HG03060 (cell line): ENCODE measurements around the gene ANLN.

Source experiments
- ATAC-seq: cut with Tn5 transposase; IDR thresholded peaks from one replicate; pipeline ENCODE4 v1.9.1; 2021; ENCODE audit warnings: low read depth, moderate number of reproducible peaks; ENCODE audit not compliant: unreplicated experiment

Gene ANLN

DNA sequence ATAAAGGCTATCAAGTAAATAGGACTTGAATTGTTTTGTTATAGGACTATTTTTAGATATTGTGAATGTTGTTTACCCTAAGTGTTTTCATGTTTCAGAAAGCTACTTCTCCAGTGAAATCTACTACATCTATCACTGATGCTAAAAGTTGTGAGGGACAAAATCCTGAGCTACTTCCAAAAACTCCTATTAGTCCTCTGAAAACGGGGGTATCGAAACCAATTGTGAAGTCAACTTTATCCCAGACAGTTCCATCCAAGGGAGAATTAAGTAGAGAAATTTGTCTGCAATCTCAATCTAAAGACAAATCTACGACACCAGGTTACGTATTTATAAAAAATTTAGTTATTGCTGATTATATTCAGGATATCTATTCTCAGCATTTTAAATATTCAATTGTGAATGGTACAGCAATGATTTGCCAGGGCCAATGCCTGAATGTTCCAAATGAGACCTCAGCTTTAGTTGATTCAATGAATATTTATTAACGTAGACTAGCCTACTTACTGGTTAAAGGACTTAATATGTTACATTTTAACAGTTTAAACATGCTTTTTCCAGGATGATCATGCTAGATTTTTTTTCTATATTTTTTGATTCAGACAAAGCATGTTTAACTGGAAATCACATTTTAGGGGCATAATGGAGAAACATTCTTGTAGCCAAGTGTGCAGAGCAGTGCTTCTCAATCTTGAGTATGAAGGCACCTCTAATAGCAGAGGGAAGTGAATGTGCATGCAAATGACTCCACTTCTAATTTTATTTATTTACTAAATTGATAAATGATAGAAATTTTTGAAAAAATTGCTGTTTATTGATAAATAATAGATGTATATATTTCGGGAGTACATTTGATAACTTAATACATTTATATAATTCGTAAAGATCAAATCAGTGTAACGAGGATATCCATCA is 18.2 kb downstream of the ANLN start:
- no peak for ATAC-seq

DNA sequence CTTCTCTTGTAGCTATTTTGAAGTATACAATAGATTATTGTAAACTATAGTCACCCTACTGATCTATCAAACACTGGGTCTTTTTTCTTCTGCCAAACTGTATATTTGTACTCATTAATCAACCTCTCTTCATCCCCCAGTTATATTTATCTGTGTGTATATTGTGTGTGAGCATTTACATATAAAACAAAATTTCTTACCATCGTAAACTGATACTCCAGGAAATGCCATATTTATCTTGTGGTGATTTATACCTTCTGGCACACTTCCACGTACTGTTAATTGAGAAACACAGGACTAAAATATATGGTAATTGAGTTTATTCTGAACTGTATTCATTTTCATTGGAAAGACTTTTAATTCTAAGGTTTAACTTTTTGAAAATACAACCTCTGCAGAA is 18.9 kb downstream of the ANLN start:
- ATAC-seq: no peak

DNA sequence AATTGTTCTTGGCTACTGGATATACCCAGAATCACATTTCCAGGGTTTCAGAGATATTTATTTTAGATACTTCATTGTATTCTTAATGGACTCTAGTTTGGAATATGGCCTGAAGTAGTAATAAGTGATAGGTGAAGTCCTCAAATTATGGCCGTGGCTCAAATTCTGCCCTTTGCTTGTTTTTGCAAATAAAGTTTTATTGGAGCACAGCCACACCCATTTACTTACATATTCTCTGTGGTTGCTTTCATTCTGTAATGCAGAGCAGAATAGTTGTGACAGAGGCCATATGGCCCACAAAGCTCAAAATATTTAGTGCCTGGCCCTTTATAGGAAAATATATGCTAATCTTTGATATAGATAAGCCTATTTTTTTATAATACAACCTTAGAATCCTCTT is 19.5 kb downstream of the ANLN start:
- no peak for ATAC-seq

DNA sequence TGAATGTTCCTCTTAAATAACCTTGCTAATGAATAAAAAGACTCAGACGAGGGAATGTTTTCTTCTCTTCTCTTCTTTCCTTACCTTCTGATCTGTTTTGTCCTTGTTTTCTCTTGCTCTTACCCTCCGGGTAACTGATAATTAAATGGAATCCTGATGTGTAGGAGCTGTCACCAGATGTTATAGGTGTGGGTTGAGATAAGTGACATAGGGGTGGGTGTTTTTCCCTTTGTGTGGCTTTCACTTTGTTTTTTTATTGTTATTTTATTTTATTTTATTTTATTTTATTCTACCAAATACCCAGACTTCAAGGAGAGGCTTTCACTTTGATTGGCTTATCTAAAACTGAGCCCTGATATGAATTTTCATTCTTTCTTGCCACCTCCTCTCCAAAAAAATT is 25.5 kb downstream of the ANLN start:
- ATAC-seq: no peak

DNA sequence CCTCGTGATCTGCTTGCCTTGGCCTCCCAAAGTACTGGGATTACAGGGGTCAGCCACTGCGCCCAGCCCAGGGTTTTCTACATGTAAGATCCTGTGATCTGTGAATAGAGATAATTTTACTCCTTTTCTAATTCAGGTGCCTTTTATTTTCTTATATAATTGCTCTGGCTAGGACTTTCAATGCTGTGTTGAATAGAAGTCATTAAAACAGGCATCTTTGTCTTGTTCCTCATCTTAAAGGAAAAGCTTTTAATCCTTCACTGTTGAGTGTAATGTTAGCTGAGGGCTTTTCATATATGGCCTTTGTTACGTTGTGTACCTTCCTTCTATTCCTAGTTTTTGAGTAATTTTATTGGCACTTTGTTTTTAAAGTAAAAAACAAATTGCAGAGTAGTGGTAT is 26.6 kb downstream of the ANLN start:
- ATAC-seq: no peak

DNA sequence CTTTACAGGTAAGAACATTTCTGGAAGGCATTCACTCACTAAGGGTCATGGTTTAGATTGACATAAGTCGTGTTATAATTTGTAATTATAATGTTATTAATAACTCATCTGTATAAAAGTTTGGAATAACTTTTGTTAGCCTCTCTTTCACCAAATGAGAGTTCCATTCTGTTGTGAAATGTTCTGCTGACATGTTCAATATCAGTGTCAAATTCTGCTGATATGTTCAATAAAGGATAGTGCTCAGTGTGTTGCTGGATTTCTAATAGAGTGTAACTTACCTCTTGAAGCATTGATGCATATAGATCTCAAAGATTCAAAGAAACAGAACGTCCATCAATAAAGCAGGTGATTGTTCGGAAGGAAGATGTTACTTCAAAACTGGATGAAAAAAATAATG is 30.6 kb downstream of the ANLN start:
- ATAC-seq: no peak

DNA sequence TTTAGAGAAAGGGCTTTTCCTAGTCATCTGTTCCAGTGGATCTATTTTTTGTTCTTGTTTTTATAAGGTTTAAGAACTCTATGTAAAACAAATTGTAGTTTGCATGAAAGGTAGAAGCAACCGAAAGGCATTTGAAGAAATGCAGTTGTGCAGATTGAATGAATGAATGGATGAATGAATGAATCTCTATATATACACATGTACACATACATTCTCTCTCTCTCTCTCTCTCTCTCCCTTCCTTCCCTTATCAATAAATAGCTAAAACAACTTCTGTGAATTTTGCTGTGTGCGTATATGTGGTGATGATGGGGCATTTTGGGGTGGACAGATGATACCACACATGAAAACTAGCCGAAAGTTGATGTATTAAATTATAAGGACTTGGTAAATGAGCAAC is 32.4 kb downstream of the ANLN start:
- ATAC-seq: no peak

DNA sequence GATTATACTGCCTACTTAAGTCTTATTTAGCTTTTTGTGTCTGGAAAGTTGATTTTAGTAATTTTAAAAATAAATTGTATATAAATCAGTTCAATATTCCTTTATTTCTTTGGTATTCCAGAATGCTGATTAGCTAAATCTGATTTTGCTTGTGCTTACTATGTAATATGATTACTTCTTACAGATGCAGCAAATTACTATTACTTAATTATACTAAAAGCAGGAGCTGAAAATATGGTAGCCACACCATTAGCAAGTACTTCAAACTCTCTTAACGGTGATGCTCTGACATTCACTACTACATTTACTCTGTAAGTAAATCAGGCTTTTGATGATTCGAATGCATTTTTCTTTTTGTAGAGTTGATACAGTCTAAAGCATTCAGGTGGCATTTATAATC is 34.0 kb downstream of the ANLN start:
- ATAC-seq: no peak

DNA sequence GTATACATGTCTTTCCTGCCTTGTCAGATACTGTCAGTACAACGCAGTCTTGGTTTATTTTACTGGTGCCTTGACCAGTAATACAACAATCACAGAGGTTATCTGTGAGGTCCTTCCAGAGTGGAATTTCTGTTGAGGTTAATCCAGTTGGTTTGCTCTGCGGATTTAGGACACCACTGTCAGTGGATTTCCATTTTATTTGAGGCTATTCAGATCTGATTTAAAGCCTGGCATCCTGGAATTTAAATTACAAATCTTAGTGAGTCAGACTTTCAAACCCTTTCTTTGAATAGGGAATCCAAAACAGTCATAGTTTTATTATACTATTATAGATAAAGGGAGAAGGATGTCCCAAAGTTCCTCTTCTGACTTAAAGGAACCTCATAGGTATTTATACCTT is 40.5 kb downstream of the ANLN start:
- ATAC-seq: no peak

DNA sequence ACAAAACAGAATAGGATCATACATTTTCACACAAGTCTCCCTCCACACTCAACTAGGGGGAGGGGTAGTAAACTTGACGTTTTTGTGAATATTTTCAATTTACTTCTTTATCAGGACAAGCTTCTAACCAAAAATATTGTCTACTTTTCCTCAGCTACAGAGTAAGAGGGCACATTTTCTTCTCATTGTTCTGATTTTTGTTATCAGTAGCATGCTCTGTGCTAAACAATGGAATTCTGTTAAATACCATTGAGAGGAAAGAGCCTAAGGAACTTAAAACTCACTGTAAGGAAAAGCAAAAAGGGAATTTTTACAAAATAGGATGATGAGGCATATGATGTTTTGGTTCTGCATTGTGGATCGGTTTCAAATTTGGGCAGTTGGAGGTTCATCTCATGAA is 41.2 kb downstream of the ANLN start:
- ATAC-seq: no peak

DNA sequence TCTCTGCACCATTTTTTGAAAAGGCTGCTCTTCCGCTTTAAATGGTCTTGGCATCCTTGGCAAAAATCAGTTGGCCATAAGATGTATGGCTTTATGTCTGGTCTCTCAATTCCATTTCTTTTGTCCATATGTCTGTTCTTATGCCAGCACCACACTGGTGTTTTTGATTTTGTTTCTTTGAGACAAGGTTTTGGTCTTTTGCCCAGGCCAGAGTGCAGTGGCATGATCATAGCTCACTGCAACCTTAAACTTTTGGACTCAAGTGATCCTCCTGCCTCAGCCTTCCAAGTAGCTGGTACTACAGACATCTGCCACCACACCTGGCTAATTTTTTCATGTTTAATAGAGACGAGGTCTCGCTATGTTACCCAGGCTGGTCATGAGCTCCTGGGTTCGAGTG is 48.5 kb downstream of the ANLN start:
- no peak for ATAC-seq

DNA sequence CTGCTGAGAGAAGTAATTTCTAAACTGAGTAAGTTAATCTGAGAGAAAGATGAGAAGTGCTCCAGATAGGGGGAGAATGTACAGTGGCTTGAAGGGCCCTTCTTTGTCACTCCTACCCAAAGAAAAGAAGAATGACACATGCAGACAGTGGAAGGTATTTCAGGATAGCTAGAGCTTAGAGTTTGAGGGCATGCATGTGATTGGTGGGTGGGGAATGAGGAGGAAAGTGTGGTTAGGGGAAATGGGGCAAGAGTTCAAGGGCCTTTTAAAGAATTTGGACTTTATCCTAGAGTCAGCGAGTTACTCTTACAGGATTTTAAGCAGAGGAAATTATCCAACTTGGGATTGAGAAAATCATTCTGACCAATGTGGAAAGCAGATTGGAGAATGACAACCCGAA is 50.0 kb downstream of the ANLN start:
- ATAC-seq: no peak

DNA sequence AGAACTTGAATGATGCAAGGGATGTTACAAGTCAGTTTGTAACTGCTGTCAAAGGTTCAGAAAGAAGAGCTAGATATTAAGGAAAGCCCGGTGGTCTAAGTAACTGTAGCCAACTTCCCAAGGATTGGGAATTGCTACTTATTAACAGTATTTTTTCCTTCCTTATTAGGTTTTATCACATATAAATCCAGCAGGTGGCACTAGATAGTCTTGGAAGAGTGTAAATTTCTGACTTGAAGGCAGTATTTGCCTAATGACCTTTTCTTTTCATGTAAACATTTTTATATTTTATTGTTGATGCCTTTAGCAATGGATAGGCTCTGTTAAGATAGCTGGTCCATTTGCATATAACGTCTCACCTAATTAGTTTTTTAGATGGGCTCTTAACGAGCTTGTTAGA is 51.2 kb downstream of the ANLN start:
- ATAC-seq: no peak

DNA sequence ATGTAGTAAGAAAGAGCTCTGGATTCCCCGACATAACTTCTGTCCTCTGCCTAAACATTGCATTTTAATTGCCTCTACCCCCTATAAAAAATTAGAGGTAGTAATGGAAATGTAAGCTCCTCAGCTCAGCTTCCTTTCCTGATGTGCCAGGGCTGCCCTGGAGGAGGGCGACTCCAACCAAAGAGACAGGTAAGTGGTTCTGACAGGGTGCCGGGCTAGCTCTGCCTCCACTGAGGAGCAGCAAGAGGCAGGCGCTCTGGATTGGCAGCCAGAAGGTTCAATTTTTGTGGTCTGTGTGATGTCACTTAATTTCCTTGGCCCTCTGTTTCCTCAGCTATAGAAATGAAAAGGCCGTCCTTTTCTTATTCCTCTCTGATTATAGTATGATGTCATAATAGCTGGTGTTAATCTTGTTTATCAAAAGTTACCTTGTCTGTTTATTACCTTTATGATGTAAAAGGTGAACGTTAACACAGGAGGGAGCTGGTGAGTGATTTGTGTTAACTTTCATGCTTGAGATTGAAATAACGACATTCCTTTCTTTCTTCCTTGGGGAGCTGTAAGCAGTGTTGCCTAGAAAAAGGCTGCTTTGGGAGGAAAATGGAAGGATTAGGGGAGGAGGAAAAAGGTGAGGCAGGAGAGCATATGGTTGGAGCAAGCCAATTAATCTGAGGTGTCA is 51.8 kb downstream of the ANLN start:
- ATAC-seq: no peak

DNA sequence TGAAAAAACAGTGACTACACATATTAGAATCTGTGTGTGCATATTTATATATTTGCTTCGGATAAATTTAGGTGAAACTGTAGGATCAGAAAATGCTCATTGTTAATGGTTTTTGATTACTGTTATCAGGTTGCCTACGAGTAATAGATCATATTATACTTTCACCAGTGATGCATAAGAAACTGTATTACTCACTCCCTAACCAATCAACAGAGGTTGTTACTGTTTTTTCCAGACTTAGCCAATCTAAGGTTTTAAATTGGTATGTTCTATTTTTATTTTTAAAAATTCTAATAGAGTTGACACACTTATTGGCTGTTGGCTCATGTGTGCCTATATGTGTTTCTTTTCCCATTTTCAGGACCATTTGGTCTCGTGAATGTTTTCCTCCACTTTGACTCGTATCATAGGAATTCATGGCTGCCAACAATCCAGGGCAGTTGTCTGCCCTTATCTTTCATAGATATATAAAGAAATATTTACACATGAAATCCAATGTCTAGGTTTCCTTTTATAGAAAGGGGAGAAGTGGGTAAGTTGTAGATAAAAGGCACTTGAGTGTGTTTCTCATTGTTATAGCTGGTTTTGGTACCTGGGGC is 59.2 kb downstream of the ANLN start:
- no peak for ATAC-seq

DNA sequence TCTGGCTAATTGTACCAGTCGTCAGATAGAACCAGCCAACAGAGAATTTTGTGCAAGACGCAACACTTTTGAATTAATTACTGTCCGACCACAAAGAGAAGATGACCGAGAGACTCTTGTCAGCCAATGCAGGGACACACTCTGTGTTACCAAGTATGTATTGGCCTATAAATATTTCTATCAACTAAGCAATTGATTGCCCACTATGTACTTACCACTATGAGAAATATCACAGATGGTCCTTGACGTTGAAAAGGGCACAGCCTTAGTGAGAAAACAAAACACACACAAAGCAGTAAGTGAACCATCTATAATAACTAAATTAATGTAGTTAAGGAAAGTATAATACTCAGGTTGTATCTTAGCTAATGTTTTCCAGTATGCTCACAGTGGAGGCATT is 60.0 kb downstream of the ANLN start:
- ATAC-seq: no peak

DNA sequence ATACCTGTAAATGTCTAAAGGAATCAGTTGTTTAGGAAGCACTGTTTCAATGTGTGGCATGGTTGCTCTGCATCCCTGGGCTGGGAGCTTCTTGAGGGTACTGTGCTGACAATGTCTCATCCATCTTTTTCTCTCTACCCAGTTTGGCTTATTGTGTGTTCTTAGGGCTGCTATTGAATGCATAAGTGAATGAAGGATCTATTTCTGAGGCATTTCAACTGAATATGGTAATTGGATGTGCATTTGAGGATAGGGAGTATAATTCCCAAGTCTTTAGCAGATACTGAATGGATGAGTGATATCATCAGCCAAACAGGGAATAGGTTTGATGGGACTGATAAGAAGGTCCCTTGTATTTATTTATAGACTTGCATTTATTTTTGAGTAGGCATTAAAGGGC is 64.1 kb downstream of the ANLN start:
- no peak for ATAC-seq

DNA sequence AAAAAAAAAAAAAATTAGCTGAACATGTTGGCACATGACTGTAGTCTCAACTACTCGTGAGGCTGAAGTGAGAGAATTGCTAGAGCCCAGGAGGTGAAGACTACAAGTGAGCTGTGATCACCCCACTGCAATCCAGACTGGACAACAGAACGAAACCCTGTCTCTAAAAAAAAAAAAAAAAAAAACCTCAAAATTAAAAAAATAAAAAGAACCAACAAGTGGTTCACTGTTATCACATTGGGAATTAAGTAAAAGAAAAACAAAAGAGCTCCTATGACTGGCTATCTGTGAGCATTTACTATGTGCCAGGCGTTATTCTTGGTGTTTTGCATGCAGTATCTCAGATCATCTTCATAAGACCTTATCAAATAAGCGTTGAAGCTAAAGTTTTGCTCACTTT is 66.0 kb downstream of the ANLN start:
- ATAC-seq: no peak

DNA sequence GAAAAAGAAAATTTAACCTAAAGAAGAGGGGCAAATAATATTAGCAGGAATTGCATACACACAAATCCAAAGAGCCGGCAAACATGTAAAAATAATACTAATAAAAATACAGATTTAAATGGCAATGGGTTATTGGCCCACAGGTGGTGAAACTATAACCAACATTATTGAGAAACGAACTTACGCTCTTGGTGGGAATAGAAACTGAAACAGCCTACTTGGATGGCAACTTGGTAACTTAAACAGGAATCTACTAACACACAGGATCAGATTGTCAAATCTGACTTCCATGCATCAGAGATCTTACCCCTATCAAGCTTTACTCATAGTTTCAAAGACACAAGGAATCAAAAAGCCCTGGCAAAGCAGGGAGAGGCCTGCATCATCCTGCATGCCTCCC is 66.5 kb downstream of the ANLN start:
- ATAC-seq: no peak

DNA sequence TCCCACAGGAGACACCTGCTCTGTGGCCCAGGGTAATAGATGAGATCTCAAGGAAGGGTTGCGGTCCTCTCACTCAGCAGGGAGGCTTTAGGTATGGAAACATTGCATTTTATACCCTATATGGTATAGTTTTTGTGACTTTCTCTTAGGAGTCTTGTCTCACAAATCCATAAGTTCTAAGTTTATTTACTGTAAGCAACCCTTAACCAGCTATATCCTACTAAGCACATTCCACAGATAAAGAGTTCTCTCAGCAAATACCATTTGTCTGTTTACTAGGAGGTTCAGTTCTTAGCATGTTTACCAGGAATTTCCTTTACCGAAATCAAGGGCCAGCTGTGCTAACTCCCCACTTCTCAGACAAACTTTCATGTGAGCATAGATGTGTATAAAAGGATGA is 66.9 kb downstream of the ANLN start:
- no peak for ATAC-seq

DNA sequence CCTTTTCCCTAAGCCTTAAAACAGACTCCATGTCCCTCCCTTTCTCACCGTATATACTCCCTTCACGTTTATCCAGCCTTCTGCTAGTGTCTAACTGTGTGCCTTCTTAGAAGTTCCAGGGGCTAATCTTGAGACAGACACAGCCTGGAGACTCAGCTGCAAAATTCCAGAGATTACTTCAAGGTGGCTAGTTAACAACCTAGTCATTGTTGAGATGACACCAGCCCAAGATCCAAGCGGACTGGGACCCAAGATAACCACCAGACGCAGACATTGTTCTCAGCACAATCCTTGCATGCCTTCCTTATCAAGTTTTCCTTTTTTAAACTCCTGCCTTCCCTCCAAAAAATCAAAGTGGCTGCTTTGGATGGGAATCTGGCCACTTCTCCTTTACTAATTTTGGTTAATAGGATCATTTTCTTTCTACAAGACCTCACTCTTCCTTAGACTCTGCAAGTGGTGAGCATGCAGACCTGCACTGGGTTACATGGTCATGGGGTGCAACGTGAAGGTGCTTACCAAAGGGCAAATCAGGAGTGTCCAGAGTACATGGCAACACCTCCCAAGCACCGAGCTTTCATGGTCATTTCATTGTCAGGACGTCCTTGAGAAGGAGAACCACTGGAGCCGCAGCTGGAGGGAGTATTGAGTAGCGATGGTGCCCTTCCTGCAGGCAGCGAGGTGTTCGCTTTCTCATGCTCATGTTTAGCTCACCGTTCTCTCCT is 69.7 kb downstream of the ANLN start:
- no peak for ATAC-seq
